ENCODE results near the gene HINFP. TPM values are rescaled to one million over a fixed set of nuclear protein-coding genes. Genes with fewer than 3 reads are reported as not detected.

HINFP gene
- total and polyA plus RNA-seq, 2 of the 8 experiments (the other 6 are each of a cell fraction or from before 2014, with no cell fraction given): 35.0 to 37.3 TPM

DNA sequence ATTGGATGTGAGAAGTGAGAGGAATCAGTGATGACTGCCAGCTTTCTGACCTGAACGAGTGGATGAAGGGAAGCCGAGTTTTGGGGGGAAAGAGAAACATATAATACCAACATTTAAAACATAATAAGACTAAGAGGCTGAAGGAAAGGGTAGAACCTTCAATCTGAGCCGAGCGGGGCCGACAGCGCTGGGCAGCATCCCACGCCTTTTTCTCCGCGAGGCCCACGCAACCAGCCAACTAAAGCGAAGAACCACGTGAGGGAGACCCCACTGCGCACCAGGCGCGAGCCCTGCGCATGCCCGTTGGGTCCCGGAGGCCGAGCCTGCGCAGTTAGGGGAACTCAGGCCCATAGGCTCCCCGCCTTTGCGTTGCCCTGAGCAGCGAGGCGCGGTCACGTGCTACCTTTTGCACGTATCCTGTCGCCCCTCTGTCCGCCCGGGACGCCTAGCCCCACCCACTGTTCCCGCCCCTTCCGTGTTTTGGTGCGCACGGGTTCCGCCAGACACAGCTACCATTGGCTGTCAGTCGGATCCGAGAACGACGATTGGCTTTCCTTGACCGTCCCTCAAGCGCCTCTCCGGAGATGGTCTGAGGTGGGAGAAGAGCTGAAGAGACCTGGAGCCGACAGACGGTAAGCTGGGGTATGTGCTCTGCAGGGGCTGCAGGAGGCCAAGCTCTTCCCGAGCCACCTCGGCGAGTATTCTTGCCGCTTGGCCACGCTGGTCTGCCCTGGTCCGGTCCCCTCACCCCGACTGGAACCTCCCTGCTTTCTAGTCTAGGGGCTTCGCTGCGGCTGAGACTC is at the start of gene HINFP (continued):
- TF ChIP-seq NRF1 (IDR thresholded peaks at IDR 0.05; ENCODE audit: low read depth, low read length) (peak; percentile 98), RXRA (IDR thresholded peaks at IDR 0.05; ENCODE audit: insufficient read depth, low read depth, low read length) (no peak), RNF2 (IDR thresholded peaks at IDR 0.05; ENCODE audit: borderline replicate concordance, low read depth, low read length, missing control alignments, poor library complexity, severe bottlenecking) (no peak), FOSL1 (IDR thresholded peaks at IDR 0.05; ENCODE audit: insufficient read depth, low read depth, low read length) (no peak), BRCA1 (IDR thresholded peaks at IDR 0.05; ENCODE audit: low read depth, low read length) (no peak), YY1 (IDR thresholded peaks at IDR 0.05; ENCODE audit: low read depth, low read length) (no peak), KDM1A (IDR thresholded peaks at IDR 0.05; ENCODE audit: borderline replicate concordance, low read length) (no peak), SP2 (IDR thresholded peaks at IDR 0.05; ENCODE audit: low read length) (peak; percentile 66), SP1 (IDR thresholded peaks at IDR 0.05; ENCODE audit: low read depth, low read length) (peak; percentile 96)
- TF ChIP-seq, protein P1, sequence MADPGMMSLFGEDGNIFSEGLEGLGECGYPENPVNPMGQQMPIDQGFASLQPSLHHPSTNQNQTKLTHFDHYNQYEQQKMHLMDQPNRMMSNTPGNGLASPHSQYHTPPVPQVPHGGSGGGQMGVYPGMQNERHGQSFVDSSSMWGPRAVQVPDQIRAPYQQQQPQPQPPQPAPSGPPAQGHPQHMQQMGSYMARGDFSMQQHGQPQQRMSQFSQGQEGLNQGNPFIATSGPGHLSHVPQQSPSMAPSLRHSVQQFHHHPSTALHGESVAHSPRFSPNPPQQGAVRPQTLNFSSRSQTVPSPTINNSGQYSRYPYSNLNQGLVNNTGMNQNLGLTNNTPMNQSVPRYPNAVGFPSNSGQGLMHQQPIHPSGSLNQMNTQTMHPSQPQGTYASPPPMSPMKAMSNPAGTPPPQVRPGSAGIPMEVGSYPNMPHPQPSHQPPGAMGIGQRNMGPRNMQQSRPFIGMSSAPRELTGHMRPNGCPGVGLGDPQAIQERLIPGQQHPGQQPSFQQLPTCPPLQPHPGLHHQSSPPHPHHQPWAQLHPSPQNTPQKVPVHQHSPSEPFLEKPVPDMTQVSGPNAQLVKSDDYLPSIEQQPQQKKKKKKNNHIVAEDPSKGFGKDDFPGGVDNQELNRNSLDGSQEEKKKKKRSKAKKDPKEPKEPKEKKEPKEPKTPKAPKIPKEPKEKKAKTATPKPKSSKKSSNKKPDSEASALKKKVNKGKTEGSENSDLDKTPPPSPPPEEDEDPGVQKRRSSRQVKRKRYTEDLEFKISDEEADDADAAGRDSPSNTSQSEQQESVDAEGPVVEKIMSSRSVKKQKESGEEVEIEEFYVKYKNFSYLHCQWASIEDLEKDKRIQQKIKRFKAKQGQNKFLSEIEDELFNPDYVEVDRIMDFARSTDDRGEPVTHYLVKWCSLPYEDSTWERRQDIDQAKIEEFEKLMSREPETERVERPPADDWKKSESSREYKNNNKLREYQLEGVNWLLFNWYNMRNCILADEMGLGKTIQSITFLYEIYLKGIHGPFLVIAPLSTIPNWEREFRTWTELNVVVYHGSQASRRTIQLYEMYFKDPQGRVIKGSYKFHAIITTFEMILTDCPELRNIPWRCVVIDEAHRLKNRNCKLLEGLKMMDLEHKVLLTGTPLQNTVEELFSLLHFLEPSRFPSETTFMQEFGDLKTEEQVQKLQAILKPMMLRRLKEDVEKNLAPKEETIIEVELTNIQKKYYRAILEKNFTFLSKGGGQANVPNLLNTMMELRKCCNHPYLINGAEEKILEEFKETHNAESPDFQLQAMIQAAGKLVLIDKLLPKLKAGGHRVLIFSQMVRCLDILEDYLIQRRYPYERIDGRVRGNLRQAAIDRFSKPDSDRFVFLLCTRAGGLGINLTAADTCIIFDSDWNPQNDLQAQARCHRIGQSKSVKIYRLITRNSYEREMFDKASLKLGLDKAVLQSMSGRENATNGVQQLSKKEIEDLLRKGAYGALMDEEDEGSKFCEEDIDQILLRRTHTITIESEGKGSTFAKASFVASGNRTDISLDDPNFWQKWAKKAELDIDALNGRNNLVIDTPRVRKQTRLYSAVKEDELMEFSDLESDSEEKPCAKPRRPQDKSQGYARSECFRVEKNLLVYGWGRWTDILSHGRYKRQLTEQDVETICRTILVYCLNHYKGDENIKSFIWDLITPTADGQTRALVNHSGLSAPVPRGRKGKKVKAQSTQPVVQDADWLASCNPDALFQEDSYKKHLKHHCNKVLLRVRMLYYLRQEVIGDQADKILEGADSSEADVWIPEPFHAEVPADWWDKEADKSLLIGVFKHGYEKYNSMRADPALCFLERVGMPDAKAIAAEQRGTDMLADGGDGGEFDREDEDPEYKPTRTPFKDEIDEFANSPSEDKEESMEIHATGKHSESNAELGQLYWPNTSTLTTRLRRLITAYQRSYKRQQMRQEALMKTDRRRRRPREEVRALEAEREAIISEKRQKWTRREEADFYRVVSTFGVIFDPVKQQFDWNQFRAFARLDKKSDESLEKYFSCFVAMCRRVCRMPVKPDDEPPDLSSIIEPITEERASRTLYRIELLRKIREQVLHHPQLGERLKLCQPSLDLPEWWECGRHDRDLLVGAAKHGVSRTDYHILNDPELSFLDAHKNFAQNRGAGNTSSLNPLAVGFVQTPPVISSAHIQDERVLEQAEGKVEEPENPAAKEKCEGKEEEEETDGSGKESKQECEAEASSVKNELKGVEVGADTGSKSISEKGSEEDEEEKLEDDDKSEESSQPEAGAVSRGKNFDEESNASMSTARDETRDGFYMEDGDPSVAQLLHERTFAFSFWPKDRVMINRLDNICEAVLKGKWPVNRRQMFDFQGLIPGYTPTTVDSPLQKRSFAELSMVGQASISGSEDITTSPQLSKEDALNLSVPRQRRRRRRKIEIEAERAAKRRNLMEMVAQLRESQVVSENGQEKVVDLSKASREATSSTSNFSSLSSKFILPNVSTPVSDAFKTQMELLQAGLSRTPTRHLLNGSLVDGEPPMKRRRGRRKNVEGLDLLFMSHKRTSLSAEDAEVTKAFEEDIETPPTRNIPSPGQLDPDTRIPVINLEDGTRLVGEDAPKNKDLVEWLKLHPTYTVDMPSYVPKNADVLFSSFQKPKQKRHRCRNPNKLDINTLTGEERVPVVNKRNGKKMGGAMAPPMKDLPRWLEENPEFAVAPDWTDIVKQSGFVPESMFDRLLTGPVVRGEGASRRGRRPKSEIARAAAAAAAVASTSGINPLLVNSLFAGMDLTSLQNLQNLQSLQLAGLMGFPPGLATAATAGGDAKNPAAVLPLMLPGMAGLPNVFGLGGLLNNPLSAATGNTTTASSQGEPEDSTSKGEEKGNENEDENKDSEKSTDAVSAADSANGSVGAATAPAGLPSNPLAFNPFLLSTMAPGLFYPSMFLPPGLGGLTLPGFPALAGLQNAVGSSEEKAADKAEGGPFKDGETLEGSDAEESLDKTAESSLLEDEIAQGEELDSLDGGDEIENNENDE (IDR thresholded peaks at IDR 0.05; ENCODE audit: insufficient replicate concordance, low read length): no peak

All from H1 (cell line).